ENCODE data around the gene CUL3.

- TF ChIP-seq POLR2AphosphoS5 (IDR thresholded peaks at IDR 0.05; ENCODE audit: insufficient read depth in 1 of 2, low read depth in 1 of 2) = no peak
- no peak for TF ChIP-seq CTCF (IDR thresholded peaks at IDR 0.05)
- no peak for TF ChIP-seq POLR2A (IDR thresholded peaks at IDR 0.05)
Observed at GRCh38 chr2:224565452-224566035, 19.6 kb downstream of the CUL3 start.

All from vagina (tissue), 2 donors.